ENCODE data around the gene SAP25. TPM values are rescaled to one million over a fixed set of nuclear protein-coding genes. Genes with fewer than 3 reads are reported as not detected.
"Not testable (repeated sequence)": the region's sequence is repeated elsewhere in the genome, so short reads cannot be mapped to it uniquely, and the experiment has no call there.

Gene SAP25
- total and polyA plus RNA-seq, 2 donors = 2.5 TPM; not detected in 1

GRCh38 chr7:100536695-100537094 is 37.0 kb downstream of the SAP25 start:
- not testable (repeated sequence) for DNase-seq (ENCODE audit: extremely low spot score); H3K4me1 ChIP-seq (ENCODE audit: insufficient read depth); H3K27ac ChIP-seq (ENCODE audit: low read depth); H3K4me3 ChIP-seq (ENCODE audit: low read depth, low read length); H3K36me3 ChIP-seq (ENCODE audit: insufficient read depth)
- WGBS = 88% methylated on average over 2 of the region's 2 CpGs

- H3K27ac ChIP-seq (ENCODE audit: low read depth); DNase-seq (ENCODE audit: extremely low spot score); H3K36me3 ChIP-seq (ENCODE audit: insufficient read depth); H3K4me1 ChIP-seq (ENCODE audit: insufficient read depth); H3K4me3 ChIP-seq (ENCODE audit: low read depth, low read length): not testable (repeated sequence)
- 90% methylated on average over 9 of the region's 9 CpGs for WGBS
Observed at GRCh38 chr7:100535982-100536381, 37.7 kb downstream of the SAP25 start.

GRCh38 chr7:100532165-100533022 is 41.3 kb downstream of the SAP25 start:
- Histone ChIP-seq H3K4me3 (ENCODE audit: low read depth, low read length) (no peak overlapping the region), H3K4me1 (ENCODE audit: insufficient read depth) (no peaks in the 10 kb centered on the region), H3K36me3 (ENCODE audit: insufficient read depth) (no peaks in the 10 kb centered on the region), H3K27ac (ENCODE audit: low read depth) (no peak overlapping the region)
- WGBS = 89% methylated on average over 14 of the region's 14 CpGs
- no peak for DNase-seq (ENCODE audit: extremely low spot score)

- not testable (repeated sequence) for H3K4me3 ChIP-seq (ENCODE audit: low read depth, low read length); H3K4me1 ChIP-seq (ENCODE audit: insufficient read depth); H3K36me3 ChIP-seq (ENCODE audit: insufficient read depth); H3K27ac ChIP-seq (ENCODE audit: low read depth); DNase-seq (ENCODE audit: extremely low spot score)
- 76% methylated on average over 12 of the region's 12 CpGs for WGBS
Observed at GRCh38 chr7:100528108-100528866, 45.4 kb downstream of the SAP25 start.

GRCh38 chr7:100523192-100523591 is 50.5 kb downstream of the SAP25 start:
- not testable (repeated sequence) for H3K36me3 ChIP-seq (ENCODE audit: insufficient read depth); DNase-seq (ENCODE audit: extremely low spot score); H3K4me3 ChIP-seq (ENCODE audit: low read depth, low read length); H3K27ac ChIP-seq (ENCODE audit: low read depth); H3K4me1 ChIP-seq (ENCODE audit: insufficient read depth)
- 92% methylated on average over 33 of the region's 34 CpGs for WGBS

Small RNAs within 50 kb of the gene (small RNA-seq; reads per million reads assigned to genes)
- gene RN7SL416P (not detected), gene SAP25 (not detected)

Other genes with a start within 250 kb of the SAP25 start
- 16.3 TPM for gene PILRB, start 215.8 kb downstream of the SAP25 start, total RNA-seq
- 34.4 TPM for gene PILRB, start 215.8 kb downstream of the SAP25 start, polyA plus RNA-seq
- 2.2 TPM for gene PILRA, start 200.4 kb downstream of the SAP25 start, total RNA-seq
- gene PILRA, start 200.4 kb downstream of the SAP25 start, polyA plus RNA-seq = 27.8 TPM
- 4.2 TPM for gene ZCWPW1, start 145.2 kb downstream of the SAP25 start, total RNA-seq
- gene ZCWPW1, start 145.2 kb downstream of the SAP25 start, polyA plus RNA-seq = 8.7 TPM
- gene MEPCE, start 144.1 kb downstream of the SAP25 start, total RNA-seq = 22.6 TPM
- 40.4 TPM for gene MEPCE, start 144.1 kb downstream of the SAP25 start, polyA plus RNA-seq
- 5.1 TPM for gene PPP1R35, start 137.4 kb downstream of the SAP25 start, total RNA-seq
- gene PPP1R35, start 137.4 kb downstream of the SAP25 start, polyA plus RNA-seq = 33.6 TPM
- not detected for gene SPACDR, start 109.6 kb downstream of the SAP25 start, total RNA-seq
- gene SPACDR, start 109.6 kb downstream of the SAP25 start, polyA plus RNA-seq = 0.62 TPM
- gene TSC22D4, start 94.7 kb downstream of the SAP25 start, total RNA-seq = 16.6 TPM
- 49.6 TPM for gene TSC22D4, start 94.7 kb downstream of the SAP25 start, polyA plus RNA-seq
- 1.6 TPM for gene NYAP1, start 90.0 kb downstream of the SAP25 start, total RNA-seq
- 1.5 TPM for gene NYAP1, start 90.0 kb downstream of the SAP25 start, polyA plus RNA-seq
- gene AGFG2, start 34.7 kb downstream of the SAP25 start, total RNA-seq = 9.9 TPM
- 36.6 TPM for gene AGFG2, start 34.7 kb downstream of the SAP25 start, polyA plus RNA-seq
- gene LRCH4, start 12.2 kb upstream of the SAP25 start, total RNA-seq = 13.7 TPM
- 33.0 TPM for gene LRCH4, start 12.2 kb upstream of the SAP25 start, polyA plus RNA-seq
- 1.6 TPM for gene FBXO24, start 12.4 kb upstream of the SAP25 start, total RNA-seq
- 0.57 TPM for gene FBXO24, start 12.4 kb upstream of the SAP25 start, polyA plus RNA-seq
- gene PCOLCE, start 28.5 kb upstream of the SAP25 start, total RNA-seq = 124 TPM
- 89.5 TPM for gene PCOLCE, start 28.5 kb upstream of the SAP25 start, polyA plus RNA-seq
- 5.3 TPM for gene MOSPD3, start 38.6 kb upstream of the SAP25 start, total RNA-seq
- 30.4 TPM for gene MOSPD3, start 38.6 kb upstream of the SAP25 start, polyA plus RNA-seq
- 0.69 TPM for gene TFR2, start 67.7 kb upstream of the SAP25 start, total RNA-seq
- 0.81 TPM for gene TFR2, start 67.7 kb upstream of the SAP25 start, polyA plus RNA-seq
- 0.69 TPM for gene ACTL6B, start 82.5 kb upstream of the SAP25 start, total RNA-seq
- gene ACTL6B, start 82.5 kb upstream of the SAP25 start, polyA plus RNA-seq = 0.19 TPM
- 51.2 TPM for gene GNB2, start 99.8 kb upstream of the SAP25 start, total RNA-seq
- 279 TPM for gene GNB2, start 99.8 kb upstream of the SAP25 start, polyA plus RNA-seq
- gene GIGYF1, start 120.3 kb upstream of the SAP25 start, total RNA-seq = 17.1 TPM
- 27.2 TPM for gene GIGYF1, start 120.3 kb upstream of the SAP25 start, polyA plus RNA-seq
- gene POP7, start 132.2 kb upstream of the SAP25 start, total RNA-seq = 18.6 TPM
- 39.1 TPM for gene POP7, start 132.2 kb upstream of the SAP25 start, polyA plus RNA-seq
- not detected for gene EPO, start 146.6 kb upstream of the SAP25 start, total RNA-seq
- not detected for gene EPO, start 146.6 kb upstream of the SAP25 start, polyA plus RNA-seq
- not detected for gene ZAN, start 159.7 kb upstream of the SAP25 start, total RNA-seq
- not detected for gene ZAN, start 159.7 kb upstream of the SAP25 start, polyA plus RNA-seq